Chondrocyte (in vitro differentiated cells): ENCODE measurements around the gene SNRK. TPM values are rescaled to one million over a fixed set of nuclear protein-coding genes. Genes with fewer than 3 reads are reported as not detected.

ENCODE experiments used
- DNase-seq: peaks from one replicate; pipeline ENCODE4 v3.0.0; 2021; ENCODE audit warnings: mixed read lengths, low spot score
- H3K27ac Mint-ChIP-seq: one replicate; pipeline ENCODE4 v1.8.0; 2021; ENCODE audit warnings: mild to moderate bottlenecking, moderate library complexity, mixed read lengths; ENCODE audit not compliant: unreplicated experiment
- H3K27me3 Mint-ChIP-seq: 2 replicates; pipeline ENCODE4 v1.8.0; 2021; ENCODE audit warnings: low read depth, mixed read lengths
- H3K36me3 Mint-ChIP-seq: 2 replicates; pipeline ENCODE4 v1.8.0; 2021; ENCODE audit warnings: low read depth, mixed read lengths
- H3K4me1 Mint-ChIP-seq: 2 replicates; pipeline ENCODE4 v1.8.0; 2021; ENCODE audit warnings: low read depth, mild to moderate bottlenecking, mixed read lengths
- H3K4me3 Mint-ChIP-seq: one replicate; pipeline ENCODE4 v1.8.0; 2021; ENCODE audit warnings: mild to moderate bottlenecking, moderate library complexity, mixed read lengths; ENCODE audit not compliant: unreplicated experiment
- H3K9me3 Mint-ChIP-seq: 2 replicates; pipeline ENCODE4 v1.8.0; 2021; ENCODE audit warnings: low read depth, mixed read lengths
- total RNA-seq: library from RNA; stranded (reverse); gene quantifications from 3 replicates; pipeline ENCODE4 v1.2.1, GENCODE V29; 2021
- TF ChIP-seq, protein P1 (sequence below): fragments of 200-600 bp; sonication (generic); IDR thresholded peaks from 2 replicates; pipeline ENCODE4 v1.5.0; 2021; ENCODE audit warnings: antibody characterized with exemption, mild to moderate bottlenecking, moderate library complexity

SNRK gene
- total RNA-seq, 1 donor from 2014 or later, result 18.1 TPM

DNA sequence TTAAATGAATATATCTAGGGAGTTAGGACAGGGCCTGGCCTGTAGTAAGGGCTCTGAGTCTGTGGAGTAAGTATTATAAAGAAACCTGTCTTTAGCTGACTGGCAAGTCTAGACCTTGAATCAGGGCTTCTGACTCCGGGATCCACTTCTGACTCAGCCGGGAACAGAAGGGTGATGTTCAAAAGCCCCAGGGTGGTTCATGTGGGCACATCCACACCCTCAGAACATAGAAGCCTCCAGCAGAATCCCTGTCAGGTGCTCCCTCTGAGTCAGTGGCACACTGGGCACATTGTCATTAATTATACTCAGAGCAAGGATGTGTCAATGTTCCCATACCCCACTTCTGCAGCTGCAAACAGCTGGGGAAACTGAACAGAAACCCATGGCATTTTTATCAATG, 26.7 kb upstream of the SNRK start:
- Mint-ChIP-seq H3K36me3 (no peaks in the 10 kb centered on the region), H3K4me3 (no peak overlapping the region), H3K27me3 (peaks cover 4% of the 10 kb centered on the region), H3K27ac (no peak overlapping the region), H3K4me1 (no peaks in the 10 kb centered on the region), H3K9me3 (no peaks in the 10 kb centered on the region)
- no peak for DNase-seq
- TF ChIP-seq, protein P1, sequence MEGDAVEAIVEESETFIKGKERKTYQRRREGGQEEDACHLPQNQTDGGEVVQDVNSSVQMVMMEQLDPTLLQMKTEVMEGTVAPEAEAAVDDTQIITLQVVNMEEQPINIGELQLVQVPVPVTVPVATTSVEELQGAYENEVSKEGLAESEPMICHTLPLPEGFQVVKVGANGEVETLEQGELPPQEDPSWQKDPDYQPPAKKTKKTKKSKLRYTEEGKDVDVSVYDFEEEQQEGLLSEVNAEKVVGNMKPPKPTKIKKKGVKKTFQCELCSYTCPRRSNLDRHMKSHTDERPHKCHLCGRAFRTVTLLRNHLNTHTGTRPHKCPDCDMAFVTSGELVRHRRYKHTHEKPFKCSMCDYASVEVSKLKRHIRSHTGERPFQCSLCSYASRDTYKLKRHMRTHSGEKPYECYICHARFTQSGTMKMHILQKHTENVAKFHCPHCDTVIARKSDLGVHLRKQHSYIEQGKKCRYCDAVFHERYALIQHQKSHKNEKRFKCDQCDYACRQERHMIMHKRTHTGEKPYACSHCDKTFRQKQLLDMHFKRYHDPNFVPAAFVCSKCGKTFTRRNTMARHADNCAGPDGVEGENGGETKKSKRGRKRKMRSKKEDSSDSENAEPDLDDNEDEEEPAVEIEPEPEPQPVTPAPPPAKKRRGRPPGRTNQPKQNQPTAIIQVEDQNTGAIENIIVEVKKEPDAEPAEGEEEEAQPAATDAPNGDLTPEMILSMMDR, result no peak

DNA sequence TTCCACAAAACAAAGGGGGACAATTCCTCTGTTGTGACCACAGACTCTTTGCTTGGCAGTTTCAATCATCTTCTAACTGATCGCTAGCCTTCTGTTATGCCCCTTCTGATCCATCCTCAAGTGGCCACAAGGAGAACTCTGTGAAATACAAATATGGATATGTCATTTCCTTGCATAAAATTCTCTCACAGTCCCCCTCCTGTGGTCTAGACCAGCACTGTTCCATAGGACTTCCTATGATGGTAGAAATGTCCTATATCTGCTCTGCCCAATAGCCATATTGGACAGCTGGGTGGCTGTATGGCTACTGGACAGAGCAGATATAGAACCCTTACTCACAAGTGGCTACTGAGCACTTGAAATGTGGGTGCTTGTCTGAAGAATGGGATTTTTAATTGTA, 25.9 kb upstream of the SNRK start:
- no peaks in the 10 kb centered on the region for H3K9me3 Mint-ChIP-seq
- no peak overlapping the region for H3K4me3 Mint-ChIP-seq
- DNase-seq, result no peak
- TF ChIP-seq, protein P1, result peak; percentile 37
- no peak overlapping the region for H3K27ac Mint-ChIP-seq
- H3K4me1 Mint-ChIP-seq, result no peaks in the 10 kb centered on the region
- peaks cover 6% of the 10 kb centered on the region for H3K27me3 Mint-ChIP-seq
- no peaks in the 10 kb centered on the region for H3K36me3 Mint-ChIP-seq

GRCh38 chr3:43262194-43262593, 24.1 kb upstream of the SNRK start:
- Mint-ChIP-seq H3K27ac (no peak overlapping the region), H3K27me3 (peaks cover 2% of the 10 kb centered on the region), H3K9me3 (no peaks in the 10 kb centered on the region)

GRCh38 chr3:43266451-43266850, 19.9 kb upstream of the SNRK start:
- Mint-ChIP-seq H3K9me3 (no peaks in the 10 kb centered on the region), H3K4me1 (no peaks in the 10 kb centered on the region), H3K27ac (no peak overlapping the region), H3K36me3 (no peaks in the 10 kb centered on the region), H3K4me3 (no peak overlapping the region), H3K27me3 (peaks cover 2% of the 10 kb centered on the region)
- DNase-seq, result no peak
- TF ChIP-seq, protein P1, result no peak

More at GRCh38 chr3:43262194-43262593, 24.1 kb upstream of the SNRK start:
- no peaks in the 10 kb centered on the region for H3K36me3 Mint-ChIP-seq
- no peaks in the 10 kb centered on the region for H3K4me1 Mint-ChIP-seq
- DNase-seq, result no peak
- H3K4me3 Mint-ChIP-seq, result no peak overlapping the region
- TF ChIP-seq, protein P1, result no peak

DNA sequence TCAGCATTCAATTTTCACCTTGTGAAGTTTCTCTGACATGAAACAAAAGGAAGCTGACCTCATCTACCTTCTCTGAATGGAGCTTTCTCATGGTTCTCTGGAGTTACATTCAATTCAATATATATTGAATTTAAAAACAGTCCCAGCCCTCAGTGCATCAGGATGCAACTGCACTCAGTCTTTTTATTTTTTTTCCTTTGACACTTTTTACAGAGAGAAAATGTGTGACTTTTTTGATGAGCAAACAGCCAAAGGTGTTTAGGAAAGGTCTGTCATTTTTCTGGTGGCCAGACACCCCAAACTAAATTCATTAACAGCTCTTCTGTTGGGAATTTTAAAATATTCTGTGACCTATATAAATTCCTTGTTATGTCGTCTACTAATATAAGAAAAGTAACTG, 19.3 kb upstream of the SNRK start:
- H3K4me1 Mint-ChIP-seq, result no peaks in the 10 kb centered on the region
- H3K9me3 Mint-ChIP-seq, result no peaks in the 10 kb centered on the region
- H3K4me3 Mint-ChIP-seq, result no peak overlapping the region
- no peak overlapping the region for H3K27ac Mint-ChIP-seq
- no peaks in the 10 kb centered on the region for H3K36me3 Mint-ChIP-seq
- DNase-seq, result no peak
- TF ChIP-seq, protein P1, result no peak
- H3K27me3 Mint-ChIP-seq, result peaks cover 2% of the 10 kb centered on the region
